Tibial nerve (tissue), 4 donors: ENCODE measurements around the gene PCED1B. TPM values are rescaled to one million over a fixed set of nuclear protein-coding genes. Genes with fewer than 3 reads are reported as not detected.

ENCODE experiments used
- DNase-seq, 2 donors: peaks; one replicate each; pipeline ENCODE4 v3.0.0-alpha.2; 2019; ENCODE audit warnings: low spot score in 2 of 2
- H3K27ac ChIP-seq, 4 donors: fragments of 200-600 bp; sonication (generic) in 3 of 4; one replicate each; pipeline ENCODE4 v1.5.1; 2017 to 2019; ENCODE audit warnings: mild to moderate bottlenecking in 1 of 4
- H3K27me3 ChIP-seq, 2 donors: fragments of 200-600 bp; sonication (generic) in 1 of 2; one replicate each; pipeline versions ENCODE4 v1.5.1 to v1.6.0; 2017 to 2019
- H3K36me3 ChIP-seq, 3 donors: fragments of 200-600 bp; sonication (generic); one replicate each; pipeline ENCODE4 v1.5.1; 2018 to 2019
- H3K4me1 ChIP-seq, 4 donors: fragments of 200-600 bp; sonication (generic) in 3 of 4; one replicate each; pipeline ENCODE4 v1.5.1; 2017 to 2019
- H3K4me3 ChIP-seq, 4 donors: fragments of 200-600 bp; sonication (generic) in 3 of 4; one replicate each; pipeline ENCODE4 v1.5.1; 2017 to 2019; ENCODE audit warnings: mild to moderate bottlenecking in 1 of 4, moderate library complexity in 1 of 4
- H3K9me3 ChIP-seq, 4 donors: fragments of 200-600 bp; sonication (generic) in 3 of 4; one replicate each; pipeline ENCODE4 v1.5.1; 2017 to 2019
- CTCF ChIP-seq, 5 experiments: fragments of 200-600 bp in 3 of 5; fragments of 450-650 bp in 2 of 5; sonication (generic) in 3 of 5; IDR thresholded peaks; one replicate each; pipeline ENCODE4 v1.5.1; 2016 to 2019; ENCODE audit warnings: antibody characterized with exemption in 5 of 5, mild to moderate bottlenecking in 3 of 5, moderate library complexity in 2 of 5
- EP300 ChIP-seq, 2 donors: sonication (generic); formaldehyde crosslinking; IDR thresholded peaks; one replicate each; pipeline ENCODE4 v1.6.1; 2017; ENCODE audit warnings: antibody characterized with exemption in 2 of 2, mild to moderate bottlenecking in 1 of 2
- POLR2A ChIP-seq, 2 donors: fragments of 450-650 bp; IDR thresholded peaks; one replicate each; pipeline ENCODE4 v1.6.1; 2017; ENCODE audit warnings: antibody characterized with exemption in 2 of 2, mild to moderate bottlenecking in 2 of 2, moderate library complexity in 2 of 2
- WGBS, 2 donors: methylation state at CpG; one replicate each; pipeline ENCODE4 v1.1.5; 2018; 5-methylcytosine and 5-hydroxymethylcytosine counted together
- total RNA-seq, 4 donors: library from RNA; depleted of rRNA; stranded (reverse); fragments of >200 nt; gene quantifications; one replicate each; pipeline ENCODE4 v1.1.0, GENCODE V29; 2016

PCED1B gene
- total RNA-seq, 4 donors from 2014 or later = 0.90 to 2.9 (median 2.2) TPM; not detected in 1

DNA sequence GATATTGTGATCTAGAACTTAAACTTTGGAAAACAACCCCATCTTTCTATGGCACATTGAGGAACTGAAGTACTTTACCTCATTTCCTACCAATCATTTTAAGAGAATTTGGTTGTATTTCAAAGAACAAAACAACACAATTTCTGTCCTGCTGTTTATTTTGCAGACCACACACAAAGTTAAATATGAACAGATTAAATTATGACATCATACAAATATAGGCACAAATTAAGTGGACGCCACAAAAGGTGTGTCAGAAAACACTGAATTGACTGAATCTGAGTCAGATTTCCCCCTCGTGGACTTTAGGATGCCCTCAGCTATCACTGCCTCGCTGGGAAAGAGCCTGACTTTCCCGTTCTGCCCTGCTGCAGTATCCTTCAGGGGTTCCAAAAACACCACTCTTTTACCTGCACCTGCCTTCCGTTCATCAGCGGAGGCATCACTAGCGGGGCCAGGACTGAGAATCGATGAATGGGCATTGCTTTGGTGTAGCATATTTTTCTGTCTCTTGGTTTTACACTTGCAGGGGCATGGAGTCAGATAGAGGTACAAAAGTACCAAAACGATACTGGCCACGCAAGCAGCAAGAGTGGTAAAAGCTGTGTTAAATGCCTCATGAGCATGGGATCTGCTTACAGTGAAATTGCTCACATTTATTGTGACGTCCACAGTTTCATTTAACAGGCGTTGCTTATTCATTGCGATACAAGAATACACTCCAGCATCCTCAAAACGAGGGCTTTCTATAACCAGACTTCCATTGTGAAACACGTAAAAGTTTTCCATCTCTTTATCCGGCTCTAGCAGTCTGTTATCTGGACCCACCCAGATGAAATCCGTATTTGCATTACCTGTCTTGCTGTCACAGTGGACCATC lies 2.0 kb upstream of the PCED1B start:
- no peak for DNase-seq
- Histone ChIP-seq H3K9me3 (no peaks in the 10 kb centered on the region), H3K27me3 (no peaks in the 10 kb centered on the region), H3K4me1 (peaks cover 0 to 23% (median 6%) of the 10 kb centered on the region in 4 donors), H3K36me3 (no peaks in the 10 kb centered on the region), H3K4me3 (no peak overlapping the region), H3K27ac (no peak overlapping the region)
- TF ChIP-seq POLR2A (IDR thresholded peaks at IDR 0.05) = no peak
- TF ChIP-seq EP300 (IDR thresholded peaks at IDR 0.05) = no peak
- TF ChIP-seq CTCF (IDR thresholded peaks at IDR 0.05) = no peak
- 86 to 92% methylated on average over 17 of the region's 17 CpGs for WGBS, 2 donors

DNA sequence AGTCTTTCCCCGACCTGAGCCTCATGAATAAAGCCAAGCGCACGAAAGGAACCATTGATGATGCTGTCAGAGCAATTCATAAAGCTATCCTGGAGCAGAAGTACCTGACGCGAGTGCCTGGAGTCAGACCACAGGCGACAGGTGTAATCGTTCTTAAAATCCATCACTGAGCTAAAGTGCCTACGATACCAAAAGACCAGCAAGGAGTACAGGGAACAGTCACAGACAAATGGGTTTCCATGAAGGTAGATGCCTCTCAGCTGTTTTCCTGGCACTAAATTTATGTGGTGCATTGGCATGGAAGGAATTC lies 1.4 kb upstream of the PCED1B start:
- peaks cover 0 to 24% (median 8%) of the 10 kb centered on the region in 4 donors for H3K4me1 ChIP-seq
- H3K4me3 ChIP-seq = peak overlapping the region in 1 of 4 donors; percentile 84
- WGBS, 2 donors = 96 to 99% methylated on average over 8 of the region's 8 CpGs

DNA sequence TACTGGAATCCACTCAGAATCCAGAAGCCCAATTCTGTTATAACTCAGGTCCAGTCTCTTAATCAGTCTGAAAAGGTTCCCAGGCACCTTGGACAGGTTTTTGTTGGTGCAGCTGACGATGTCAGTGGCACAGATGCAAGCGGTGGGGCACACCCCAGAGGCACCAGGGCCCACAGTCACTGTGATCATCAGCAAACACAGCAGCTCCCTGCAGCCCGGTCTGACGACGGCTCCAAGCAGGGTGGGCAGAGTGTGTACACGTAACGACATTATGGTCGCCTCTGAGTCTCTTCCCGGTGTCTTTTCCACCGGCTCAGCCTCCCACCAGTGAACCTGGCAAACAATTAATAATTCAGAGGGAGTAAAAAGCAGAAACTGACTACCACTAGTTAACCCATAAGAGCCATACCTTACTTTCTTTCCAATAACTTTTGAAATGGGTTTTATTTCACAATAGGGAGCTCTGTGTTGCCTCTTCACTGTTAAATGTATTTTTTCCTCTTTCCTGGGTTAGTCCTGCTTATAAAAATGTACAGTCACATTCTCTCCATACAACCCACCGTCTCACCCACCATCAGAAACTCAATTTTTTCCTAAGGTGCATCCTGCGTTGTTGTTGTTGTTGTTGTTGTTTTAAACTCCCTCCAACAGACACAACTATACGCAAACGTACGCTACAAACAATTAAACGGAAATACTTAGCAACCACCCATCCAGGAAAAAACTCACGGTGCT lies 521 bp upstream of the PCED1B start:
- Histone ChIP-seq H3K27ac (peak overlapping the region in 3 of 4 donors; percentile 62 to 89 (median 89)), H3K4me1 (peaks cover 0 to 29% (median 11%) of the 10 kb centered on the region in 4 donors), H3K27me3 (no peaks in the 10 kb centered on the region), H3K9me3 (no peaks in the 10 kb centered on the region), H3K4me3 (peak overlapping the region; percentile 58 to 84 (median 70)), H3K36me3 (no peaks in the 10 kb centered on the region)
- WGBS, 2 donors = 2 to 3% methylated on average over 17 of the region's 17 CpGs
- no peak for TF ChIP-seq EP300 (IDR thresholded peaks at IDR 0.05)
- no peak for TF ChIP-seq CTCF (IDR thresholded peaks at IDR 0.05)
- TF ChIP-seq POLR2A (IDR thresholded peaks at IDR 0.05) = peak in 1 of 2 donors; percentile 6
- DNase-seq = no peak

More for the DNA sequence above, 1.4 kb upstream of the PCED1B start:
- Histone ChIP-seq H3K27me3 (no peaks in the 10 kb centered on the region), H3K36me3 (no peaks in the 10 kb centered on the region), H3K9me3 (no peaks in the 10 kb centered on the region), H3K27ac (no peak overlapping the region)
- TF ChIP-seq CTCF (IDR thresholded peaks at IDR 0.05) = no peak
- TF ChIP-seq POLR2A (IDR thresholded peaks at IDR 0.05) = no peak
- TF ChIP-seq EP300 (IDR thresholded peaks at IDR 0.05) = no peak
- DNase-seq = no peak

GRCh38 chr12:47079981-47080724 lies 732 bp downstream of the PCED1B start:
- no peak for TF ChIP-seq POLR2A (IDR thresholded peaks at IDR 0.05)
- no peak for TF ChIP-seq CTCF (IDR thresholded peaks at IDR 0.05)
- TF ChIP-seq EP300 (IDR thresholded peaks at IDR 0.05) = no peak
- no peaks in the 10 kb centered on the region for H3K36me3 ChIP-seq
- peak overlapping the region; percentile 67 to 84 (median 72) for H3K4me3 ChIP-seq
- WGBS, 2 donors = 0 to 1% methylated on average over 24 to 43 of the region's 49 CpGs
- H3K27ac ChIP-seq = peak overlapping the region; percentile 61 to 91 (median 89)
- peak; percentile 14 to 34 for DNase-seq
- no peaks in the 10 kb centered on the region for H3K9me3 ChIP-seq
- H3K27me3 ChIP-seq = no peaks in the 10 kb centered on the region
- peaks cover 0 to 38% (median 11%) of the 10 kb centered on the region in 4 donors for H3K4me1 ChIP-seq
